Measurements from ENCODE around the gene XXYLT1.
A peak's percentile ranks its signal among the peaks of the same experiment; 100 is the strongest.

XXYLT1 gene

DNA sequence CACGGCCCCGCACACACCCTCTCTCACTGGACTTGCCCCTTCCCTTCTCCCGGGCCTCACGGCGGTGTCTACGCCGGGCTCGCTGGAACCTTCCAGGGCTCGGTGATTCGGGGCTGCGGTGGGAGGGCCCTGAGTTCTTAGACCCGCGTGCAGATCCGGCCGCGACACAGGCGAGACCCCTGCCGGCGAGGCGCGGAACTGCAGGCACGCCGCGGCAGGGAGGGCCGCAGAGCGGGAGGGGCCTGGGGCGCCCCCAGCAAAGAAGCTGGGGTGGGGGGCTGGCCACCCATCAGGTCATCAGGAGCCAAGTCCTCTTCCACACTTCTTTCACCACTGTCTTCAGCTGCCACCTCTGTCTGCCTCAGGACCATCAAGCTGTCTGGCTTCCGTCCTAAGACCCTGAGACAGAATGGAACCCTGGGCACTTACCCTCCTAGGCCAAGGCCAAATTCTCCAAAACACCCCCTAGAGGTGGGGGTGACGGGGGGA is 164.5 kb downstream of the XXYLT1 start (continued):
- no peak for TF ChIP-seq YY2 (tag by site-specific recombination; IDR thresholded peaks at IDR 0.05)
- TF ChIP-seq ZBTB8A (tag by site-specific recombination; IDR thresholded peaks at IDR 0.05) = peak; percentile 48
- TF ChIP-seq, protein P1, sequence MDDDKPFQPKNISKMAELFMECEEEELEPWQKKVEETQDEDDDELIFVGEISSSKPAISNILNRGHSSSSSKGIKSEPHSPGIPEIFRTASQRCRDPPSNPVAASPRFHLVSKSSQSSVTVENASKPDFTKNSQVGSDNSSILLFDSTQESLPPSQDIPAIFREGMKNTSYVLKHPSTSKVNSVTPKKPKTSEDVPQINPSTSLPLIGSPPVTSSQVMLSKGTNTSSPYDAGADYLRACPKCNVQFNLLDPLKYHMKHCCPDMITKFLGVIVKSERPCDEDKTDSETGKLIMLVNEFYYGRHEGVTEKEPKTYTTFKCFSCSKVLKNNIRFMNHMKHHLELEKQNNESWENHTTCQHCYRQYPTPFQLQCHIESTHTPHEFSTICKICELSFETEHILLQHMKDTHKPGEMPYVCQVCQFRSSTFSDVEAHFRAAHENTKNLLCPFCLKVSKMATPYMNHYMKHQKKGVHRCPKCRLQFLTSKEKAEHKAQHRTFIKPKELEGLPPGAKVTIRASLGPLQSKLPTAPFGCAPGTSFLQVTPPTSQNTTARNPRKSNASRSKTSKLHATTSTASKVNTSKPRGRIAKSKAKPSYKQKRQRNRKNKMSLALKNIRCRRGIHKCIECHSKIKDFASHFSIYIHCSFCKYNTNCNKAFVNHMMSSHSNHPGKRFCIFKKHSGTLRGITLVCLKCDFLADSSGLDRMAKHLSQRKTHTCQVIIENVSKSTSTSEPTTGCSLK (tag by site-specific recombination; IDR thresholded peaks at IDR 0.05) = no peak
- TF ChIP-seq ZNF23 (tag by site-specific recombination; IDR thresholded peaks at IDR 0.05; ENCODE audit: borderline replicate concordance) = no peak
- TF ChIP-seq, protein P2, sequence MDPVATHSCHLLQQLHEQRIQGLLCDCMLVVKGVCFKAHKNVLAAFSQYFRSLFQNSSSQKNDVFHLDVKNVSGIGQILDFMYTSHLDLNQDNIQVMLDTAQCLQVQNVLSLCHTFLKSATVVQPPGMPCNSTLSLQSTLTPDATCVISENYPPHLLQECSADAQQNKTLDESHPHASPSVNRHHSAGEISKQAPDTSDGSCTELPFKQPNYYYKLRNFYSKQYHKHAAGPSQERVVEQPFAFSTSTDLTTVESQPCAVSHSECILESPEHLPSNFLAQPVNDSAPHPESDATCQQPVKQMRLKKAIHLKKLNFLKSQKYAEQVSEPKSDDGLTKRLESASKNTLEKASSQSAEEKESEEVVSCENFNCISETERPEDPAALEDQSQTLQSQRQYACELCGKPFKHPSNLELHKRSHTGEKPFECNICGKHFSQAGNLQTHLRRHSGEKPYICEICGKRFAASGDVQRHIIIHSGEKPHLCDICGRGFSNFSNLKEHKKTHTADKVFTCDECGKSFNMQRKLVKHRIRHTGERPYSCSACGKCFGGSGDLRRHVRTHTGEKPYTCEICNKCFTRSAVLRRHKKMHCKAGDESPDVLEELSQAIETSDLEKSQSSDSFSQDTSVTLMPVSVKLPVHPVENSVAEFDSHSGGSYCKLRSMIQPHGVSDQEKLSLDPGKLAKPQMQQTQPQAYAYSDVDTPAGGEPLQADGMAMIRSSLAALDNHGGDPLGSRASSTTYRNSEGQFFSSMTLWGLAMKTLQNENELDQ (tag by site-specific recombination; IDR thresholded peaks at IDR 0.05; ENCODE audit: low read depth) = no peak
- peak; percentile 97 for TF ChIP-seq GLIS2 (tag by site-specific recombination; IDR thresholded peaks at IDR 0.05)
- TF ChIP-seq GLI4 (tag by site-specific recombination; IDR thresholded peaks at IDR 0.05) = no peak
- no peak for TF ChIP-seq ZNF629 (tag by site-specific recombination; IDR thresholded peaks at IDR 0.05)
- no peak for TF ChIP-seq ZNF560 (tag by site-specific recombination; IDR thresholded peaks at IDR 0.05; ENCODE audit: borderline replicate concordance)
- TF ChIP-seq, protein P3, sequence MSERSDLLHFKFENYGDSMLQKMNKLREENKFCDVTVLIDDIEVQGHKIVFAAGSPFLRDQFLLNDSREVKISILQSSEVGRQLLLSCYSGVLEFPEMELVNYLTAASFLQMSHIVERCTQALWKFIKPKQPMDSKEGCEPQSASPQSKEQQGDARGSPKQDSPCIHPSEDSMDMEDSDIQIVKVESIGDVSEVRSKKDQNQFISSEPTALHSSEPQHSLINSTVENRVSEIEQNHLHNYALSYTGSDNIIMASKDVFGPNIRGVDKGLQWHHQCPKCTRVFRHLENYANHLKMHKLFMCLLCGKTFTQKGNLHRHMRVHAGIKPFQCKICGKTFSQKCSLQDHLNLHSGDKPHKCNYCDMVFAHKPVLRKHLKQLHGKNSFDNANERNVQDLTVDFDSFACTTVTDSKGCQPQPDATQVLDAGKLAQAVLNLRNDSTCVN (tag by site-specific recombination; optimal IDR thresholded peaks at IDR 0.05) = peak; percentile 33
- no peak for TF ChIP-seq ZNF624 (tag by site-specific recombination; IDR thresholded peaks at IDR 0.05)
- TF ChIP-seq ZNF561 (tag by site-specific recombination; IDR thresholded peaks at IDR 0.05; ENCODE audit: borderline replicate concordance) = no peak
- peak; percentile 63 for TF ChIP-seq ZNF341 (tag by site-specific recombination; IDR thresholded peaks at IDR 0.05; ENCODE audit: low read depth)
- TF ChIP-seq ZNF48 (tag by site-specific recombination; IDR thresholded peaks at IDR 0.05) = no peak
- TF ChIP-seq ZFP41 (tag by site-specific recombination; IDR thresholded peaks at IDR 0.05; ENCODE audit: borderline replicate concordance) = no peak
- TF ChIP-seq, protein P4, sequence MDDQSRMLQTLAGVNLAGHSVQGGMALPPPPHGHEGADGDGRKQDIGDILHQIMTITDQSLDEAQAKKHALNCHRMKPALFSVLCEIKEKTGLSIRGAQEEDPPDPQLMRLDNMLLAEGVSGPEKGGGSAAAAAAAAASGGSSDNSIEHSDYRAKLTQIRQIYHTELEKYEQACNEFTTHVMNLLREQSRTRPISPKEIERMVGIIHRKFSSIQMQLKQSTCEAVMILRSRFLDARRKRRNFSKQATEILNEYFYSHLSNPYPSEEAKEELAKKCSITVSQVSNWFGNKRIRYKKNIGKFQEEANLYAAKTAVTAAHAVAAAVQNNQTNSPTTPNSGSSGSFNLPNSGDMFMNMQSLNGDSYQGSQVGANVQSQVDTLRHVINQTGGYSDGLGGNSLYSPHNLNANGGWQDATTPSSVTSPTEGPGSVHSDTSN (CRISPR knock-in tag; IDR thresholded peaks at IDR 0.05) = no peak
- 0 out of 2 replicates have a peak, but pooled peaks have one; percentile 48 for TF ChIP-seq ZFP37 (tag by site-specific recombination; IDR thresholded peaks at IDR 0.05)
- TF ChIP-seq, protein P5, sequence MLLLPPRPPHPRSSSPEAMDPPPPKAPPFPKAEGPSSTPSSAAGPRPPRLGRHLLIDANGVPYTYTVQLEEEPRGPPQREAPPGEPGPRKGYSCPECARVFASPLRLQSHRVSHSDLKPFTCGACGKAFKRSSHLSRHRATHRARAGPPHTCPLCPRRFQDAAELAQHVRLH (tag by site-specific recombination; IDR thresholded peaks at IDR 0.05) = no peak

DNA sequence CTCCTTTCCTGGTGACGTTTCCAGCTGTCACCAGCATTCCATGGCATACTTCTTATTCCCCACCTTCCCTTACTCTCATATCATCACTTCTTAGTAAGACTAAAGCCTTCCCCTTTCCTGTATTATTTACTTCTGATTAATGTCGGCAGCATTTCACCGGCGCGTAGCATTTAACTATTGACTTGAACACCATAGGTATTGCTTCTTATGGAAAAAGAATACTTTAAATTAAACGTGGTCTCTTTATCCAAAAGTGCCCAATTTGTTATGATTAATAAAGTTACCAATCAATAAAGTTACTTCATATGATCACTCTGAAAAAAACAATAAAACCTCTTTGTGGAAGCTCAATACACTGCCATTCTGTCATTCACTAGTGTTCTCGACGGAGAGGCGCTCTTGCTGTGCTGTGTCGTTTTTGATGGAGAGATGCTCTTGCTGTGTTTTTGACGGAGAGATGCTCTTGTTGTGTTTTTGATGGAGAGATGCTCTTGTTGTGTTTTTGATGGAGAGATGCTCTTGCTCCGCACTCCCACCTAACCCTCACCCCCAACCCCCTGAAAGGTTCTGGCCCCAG is 165.0 kb downstream of the XXYLT1 start:
- TF ChIP-seq ZNF707 (tag by site-specific recombination; IDR thresholded peaks at IDR 0.05) = no peak
- TF ChIP-seq ZNF785 (tag by site-specific recombination; IDR thresholded peaks at IDR 0.05) = no peak
- TF ChIP-seq ZNF366 (tag by site-specific recombination; conservative IDR thresholded peaks at IDR 0.05) = peak; percentile 76
- Histone ChIP-seq H3K27ac (ENCODE audit: extremely low read depth, low read depth, low read length) (no peak overlapping the region; the same call in 1 of the 2 replicates), H3K4me3 (ENCODE audit: low read depth, low read length) (no peak overlapping the region), H3K4me1 (ENCODE audit: control insufficient read depth, insufficient read depth, low read length) (peaks cover 10% of the 10 kb centered on the region; the same call in 1 of the 2 replicates), H3K9me3 (ENCODE audit: control insufficient read depth, insufficient read depth, low read depth, low read length) (no peaks in the 10 kb centered on the region), H3K36me3 (ENCODE audit: control insufficient read depth in 2 of 2, insufficient read depth in 1 of 2, low read length in 2 of 2) (peaks cover 13 to 18% of the 10 kb centered on the region in 2 experiments; a peak in 2 of 3 replicates)
- ChIA-PET POLR2A (no interaction called here), CTCF (interaction anchor here (0.7 to 1.5 kb wide), 8 partner anchors 14 to 427 kb away, joined by 3 to 23 read pairs (median 4); no protein-coding TSS in a partner anchor)

Measured in HEK293 (cell line).